Fibroblast of lung (primary cell): ENCODE results near the gene CLEC2A. TPM values are rescaled to one million over a fixed set of nuclear protein-coding genes. Genes with fewer than 3 reads are reported as not detected.

Experiments used
- DNase-seq, 2 donors: peaks; one replicate each; pipeline versions ENCODE4 v3.0.0 to v3.0.0-alpha.2; 2010; ENCODE audit warnings: low read depth in 2 of 2
- H2AFZ ChIP-seq: 2 replicates; pipeline ENCODE4 v1.5.1; 2012; ENCODE audit warnings: low read length, control low read depth, inconsistent platforms
- H3K27ac ChIP-seq: 2 replicates; pipeline ENCODE4 v1.5.1; 2011; ENCODE audit warnings: low read length, control low read depth; ENCODE audit not compliant: insufficient read depth
- H3K27me3 ChIP-seq: 2 replicates; pipeline ENCODE4 v1.5.1; 2011; ENCODE audit warnings: mild to moderate bottlenecking, low read length; ENCODE audit not compliant: control insufficient read depth, insufficient read depth
- H3K36me3 ChIP-seq: 2 replicates; pipeline ENCODE4 v1.5.1; 2011; ENCODE audit warnings: low read length; ENCODE audit not compliant: control insufficient read depth, insufficient read depth
- H3K4me1 ChIP-seq: 2 replicates; pipeline ENCODE4 v1.5.1; 2011; ENCODE audit warnings: low read length; ENCODE audit not compliant: control insufficient read depth, insufficient read depth; ENCODE audit errors: extremely low read depth
- H3K4me2 ChIP-seq: 2 replicates; pipeline ENCODE4 v1.5.1; 2011; ENCODE audit warnings: low read length, control low read depth; ENCODE audit not compliant: insufficient read depth; ENCODE audit errors: extremely low read depth
- H3K4me3 ChIP-seq, 4 experiments: fragments of 200-600 bp in 1 of 4; sonication (generic) in 1 of 4; replicated peaks in 1 of 4; 2 replicates each; pipeline ENCODE4 v1.5.1; 2011 to 2016; ENCODE audit warnings: low read length in 4 of 4, low read depth in 3 of 4, mild to moderate bottlenecking in 3 of 4, control low read depth in 2 of 4, inconsistent platforms in 1 of 4, mixed read lengths in 1 of 4; ENCODE audit not compliant: insufficient read depth in 1 of 4; ENCODE audit errors: control extremely low read depth in 1 of 4
- H3K79me2 ChIP-seq: 2 replicates; pipeline ENCODE4 v1.5.1; 2012; ENCODE audit warnings: mild to moderate bottlenecking, low read length, inconsistent platforms; ENCODE audit not compliant: control insufficient read depth, insufficient read depth
- H3K9ac ChIP-seq: 2 replicates; pipeline ENCODE4 v1.5.1; 2011; ENCODE audit warnings: mild to moderate bottlenecking, low read length, control low read depth; ENCODE audit not compliant: insufficient read depth
- H3K9me3 ChIP-seq: 2 replicates; pipeline ENCODE4 v1.5.1; 2012; ENCODE audit warnings: low read depth, low read length; ENCODE audit not compliant: control insufficient read depth, insufficient read depth
- H4K20me1 ChIP-seq: 2 replicates; pipeline ENCODE4 v1.5.1; 2011; ENCODE audit warnings: low read length; ENCODE audit not compliant: control insufficient read depth, insufficient read depth; ENCODE audit errors: extremely low read depth
- CTCF ChIP-seq, 2 donors: IDR thresholded peaks in 1 of 2; conservative IDR thresholded peaks in 1 of 2; 1 replicate in 1 of 2; 2 replicates in 1 of 2; pipeline ENCODE4 v1.5.1; 2011 to 2012; ENCODE audit warnings: low read length in 2 of 2, control low read depth in 1 of 2, inconsistent platforms in 1 of 2, low read depth in 1 of 2, mild to moderate bottlenecking in 1 of 2
- EZH2 ChIP-seq: IDR thresholded peaks from 2 replicates; pipeline ENCODE4 v1.5.1; 2012; ENCODE audit warnings: low read length, control low read depth, mild to moderate bottlenecking; ENCODE audit errors: missing control alignments
- polyA plus RNA-seq, 2 donors: library from polyadenylated mRNA; depleted of rRNA in 1 of 2; stranded (reverse) in 1 of 2; unstranded in 1 of 2; fragments of >200 nt; gene quantifications; 2 replicates each; pipeline ENCODE4 v1.2.1, GENCODE V29; 2011 to 2012; ENCODE audit warnings: missing spikeins in 1 of 2
- total RNA-seq: library from RNA; depleted of rRNA; stranded (reverse); fragments of >200 nt; gene quantifications from 2 replicates; pipeline ENCODE4 v1.2.1, GENCODE V29; 2014

Gene CLEC2A
- total and polyA plus RNA-seq, 2 donors (not counting 1 experiment from before 2014, with no cell fraction given) = not detected

- Histone ChIP-seq H2AFZ (no peak overlapping the region), H4K20me1 (no peaks in the 10 kb centered on the region), H3K36me3 (no peaks in the 10 kb centered on the region), H3K4me3 (no peak overlapping the region), H3K27me3 (peaks cover 4% of the 10 kb centered on the region), H3K4me2 (no peak overlapping the region), H3K9ac (no peak overlapping the region), H3K79me2 (no peaks in the 10 kb centered on the region), H3K4me1 (no peaks in the 10 kb centered on the region), H3K9me3 (no peaks in the 10 kb centered on the region), H3K27ac (no peak overlapping the region)
- peak in 1 of 2 donors; percentile 44 for TF ChIP-seq CTCF (conservative IDR thresholded peaks at IDR 0.05 in 1 of 2, IDR thresholded peaks at IDR 0.05 in 1 of 2; ENCODE audit: low read depth in 1 of 2, low read length in 2 of 2)
- no peak for TF ChIP-seq EZH2
- peak in 1 of 2 donors; percentile 17 for DNase-seq
Observed at GRCh38 chr12:9940375-9940774, 8.2 kb upstream of the CLEC2A start.

GRCh38 chr12:9936591-9936990, 4.4 kb upstream of the CLEC2A start:
- Histone ChIP-seq H3K4me3 (no peak overlapping the region), H3K27ac (no peak overlapping the region), H3K4me1 (no peaks in the 10 kb centered on the region), H3K4me2 (no peak overlapping the region), H3K27me3 (no peaks in the 10 kb centered on the region), H3K36me3 (no peaks in the 10 kb centered on the region), H3K9me3 (no peaks in the 10 kb centered on the region), H3K79me2 (no peaks in the 10 kb centered on the region), H2AFZ (no peak overlapping the region), H3K9ac (no peak overlapping the region), H4K20me1 (no peaks in the 10 kb centered on the region)
- TF ChIP-seq EZH2 (no peak), CTCF (conservative IDR thresholded peaks at IDR 0.05 in 1 of 2, IDR thresholded peaks at IDR 0.05 in 1 of 2; ENCODE audit: low read depth in 1 of 2, low read length in 2 of 2) (no peak)
- DNase-seq = no peak

- no peaks in the 10 kb centered on the region for H3K79me2 ChIP-seq
- no peak overlapping the region for H3K4me2 ChIP-seq
- no peak for DNase-seq
- no peaks in the 10 kb centered on the region for H4K20me1 ChIP-seq
- H3K4me3 ChIP-seq = no peak overlapping the region
- no peak for TF ChIP-seq EZH2
- TF ChIP-seq CTCF (conservative IDR thresholded peaks at IDR 0.05 in 1 of 2, IDR thresholded peaks at IDR 0.05 in 1 of 2; ENCODE audit: low read depth in 1 of 2, low read length in 2 of 2) = no peak
- no peaks in the 10 kb centered on the region for H3K4me1 ChIP-seq
- no peak overlapping the region for H3K9ac ChIP-seq
- H3K9me3 ChIP-seq = no peaks in the 10 kb centered on the region
- no peak overlapping the region for H2AFZ ChIP-seq
- no peaks in the 10 kb centered on the region for H3K36me3 ChIP-seq
- no peak overlapping the region for H3K27ac ChIP-seq
- H3K27me3 ChIP-seq = no peaks in the 10 kb centered on the region
Observed at GRCh38 chr12:9935026-9935425, 2.9 kb upstream of the CLEC2A start.
